Keratinocyte (primary cell): ENCODE data around the gene FNTB. TPM values are rescaled to one million over a fixed set of nuclear protein-coding genes. Genes with fewer than 3 reads are reported as not detected.

Source experiments
- DNase-seq: peaks from one replicate; pipeline ENCODE4 v3.0.0-alpha.2; 2011; ENCODE audit warnings: low read depth, missing footprints, low spot score
- FAIRE-seq: peaks from 2 replicates; lab custom pipeline; 2011; peaks lifted over from hg19 to GRCh38; lab: Jason Lieb, UNC
- H2AFZ ChIP-seq: 2 replicates; pipeline ENCODE4 v1.6.0; 2012; ENCODE audit warnings: low read length, control low read depth, inconsistent platforms; ENCODE audit not compliant: control insufficient read depth
- H3K27ac ChIP-seq: 2 replicates; pipeline ENCODE4 v1.5.1; 2011; ENCODE audit warnings: low read length; ENCODE audit not compliant: control insufficient read depth, insufficient read depth
- H3K27me3 ChIP-seq: 3 replicates; pipeline ENCODE4 v1.6.0; 2011; ENCODE audit warnings: low read length; ENCODE audit not compliant: control insufficient read depth, insufficient read depth; ENCODE audit errors: extremely low read depth
- H3K36me3 ChIP-seq, 2 experiments: 2 replicates in 1 of 2; 3 replicates in 1 of 2; pipeline ENCODE4 v1.5.1; 2011; ENCODE audit warnings: low read length in 2 of 2, mild to moderate bottlenecking in 1 of 2; ENCODE audit not compliant: control insufficient read depth in 2 of 2, insufficient read depth in 2 of 2; ENCODE audit errors: extremely low read depth in 1 of 2
- H3K4me1 ChIP-seq: 3 replicates; pipeline ENCODE4 v1.5.1; 2011; ENCODE audit warnings: low read length; ENCODE audit not compliant: control insufficient read depth, insufficient read depth; ENCODE audit errors: extremely low read depth
- H3K4me2 ChIP-seq: 3 replicates; pipeline ENCODE4 v1.6.0; 2011; ENCODE audit warnings: low read depth, low read length; ENCODE audit not compliant: control insufficient read depth, insufficient read depth; ENCODE audit errors: extremely low read depth
- H3K4me3 ChIP-seq, 3 experiments: fragments of 200-600 bp in 1 of 3; sonication (generic) in 1 of 3; 2 replicates in 2 of 3; 3 replicates in 1 of 3; pipeline ENCODE4 v1.5.1; 2011 to 2016; ENCODE audit warnings: low read length in 3 of 3, mild to moderate bottlenecking in 3 of 3, control low read depth in 2 of 3, inconsistent platforms in 1 of 3, low read depth in 1 of 3, mixed read lengths in 1 of 3, mixed run types in 1 of 3, moderate library complexity in 1 of 3; ENCODE audit not compliant: control insufficient read depth in 2 of 3, insufficient read depth in 2 of 3; ENCODE audit errors: extremely low read depth in 1 of 3
- H3K79me2 ChIP-seq: 2 replicates; pipeline ENCODE4 v1.6.0; 2012; ENCODE audit warnings: low read length; ENCODE audit not compliant: control insufficient read depth, insufficient read depth
- H3K9ac ChIP-seq: 3 replicates; pipeline ENCODE4 v1.6.0; 2011; ENCODE audit warnings: low read length; ENCODE audit not compliant: control insufficient read depth, insufficient read depth; ENCODE audit errors: extremely low read depth
- H3K9me1 ChIP-seq: 3 replicates; pipeline ENCODE4 v1.6.0; 2011; ENCODE audit warnings: low read length; ENCODE audit not compliant: control insufficient read depth, insufficient read depth; ENCODE audit errors: extremely low read depth
- H3K9me3 ChIP-seq: 2 replicates; pipeline ENCODE4 v1.5.1; 2012; ENCODE audit warnings: low read depth, low read length; ENCODE audit not compliant: control insufficient read depth
- H4K20me1 ChIP-seq: 3 replicates; pipeline ENCODE4 v1.6.0; 2011; ENCODE audit warnings: low read length; ENCODE audit not compliant: control insufficient read depth, insufficient read depth; ENCODE audit errors: extremely low read depth
- EZH2 ChIP-seq: IDR thresholded peaks from one replicate; pipeline ENCODE4 v1.6.1; 2012; ENCODE audit warnings: inconsistent platforms, mild to moderate bottlenecking, low read length, moderate library complexity
- dilution Hi-C: fragments of 300-500 bp; cut with MboI; formaldehyde crosslinking; loops from one replicate; pipeline ENCODE4 v1.7.0; 2020; ENCODE audit warnings: low sequenced_read_pairs; ENCODE audit not compliant: extremely low pct_ligation_motif_present
- polyA plus RNA-seq, 5 experiments: library from polyadenylated mRNA; depleted of rRNA in 3 of 5; stranded (reverse) in 3 of 5; stranded (forward) in 1 of 5; unstranded in 1 of 5; fragments of >200 nt; gene quantifications; 1 replicate in 1 of 5; 2 replicates in 3 of 5; 3 replicates in 1 of 5; pipeline versions ENCODE4 v1.2.1 to v1.2.3, GENCODE V29; 2011 to 2012; ENCODE audit warnings: missing spikeins in 2 of 5, low read depth in 1 of 5, low replicate concordance in 1 of 5
- TF ChIP-seq, protein P1 (sequence below), 3 experiments: IDR thresholded peaks in 1 of 3; conservative IDR thresholded peaks in 1 of 3; optimal IDR thresholded peaks in 1 of 3; 2 replicates in 2 of 3; 3 replicates in 1 of 3; pipeline versions ENCODE3 to v1.5.1; 2011; ENCODE audit warnings: low read length in 3 of 3, mild to moderate bottlenecking in 3 of 3, moderate library complexity in 2 of 3, control low read depth in 1 of 3, inconsistent platforms in 1 of 3; ENCODE audit not compliant: insufficient read depth in 2 of 3; ENCODE audit errors: extremely low read depth in 1 of 3

The FNTB gene
- polyA plus RNA-seq, 1 donor (not counting 4 experiments of a cell fraction or from before 2014, with no cell fraction given), result 10.1 TPM

DNA sequence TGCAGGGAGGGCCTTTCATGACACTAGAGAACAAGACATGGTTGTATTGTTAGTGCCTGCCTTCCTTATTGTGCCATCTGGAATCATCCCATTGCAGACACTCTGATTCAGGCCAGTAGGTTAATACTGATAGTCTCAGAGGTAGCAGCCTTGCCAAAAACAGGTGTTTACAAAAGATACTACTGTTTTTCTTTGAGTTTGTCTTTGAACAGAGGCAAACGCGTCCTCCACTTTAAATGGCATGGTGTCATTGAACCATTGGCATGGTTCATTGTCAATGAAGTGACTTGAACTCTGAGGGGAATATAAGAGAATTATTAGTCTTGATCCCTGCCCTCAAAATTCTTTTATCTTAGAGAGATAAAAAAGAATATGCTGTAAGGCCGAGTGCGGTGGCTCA lies 4.2 kb downstream of the FNTB start:
- DNase-seq (no peak), FAIRE-seq (no peak)
- Histone ChIP-seq H3K9me3 (no peaks in the 10 kb centered on the region), H3K27me3 (no peaks in the 10 kb centered on the region), H3K4me3 (no peak overlapping the region), H3K4me2 (no peak overlapping the region), H3K79me2 (peaks cover 28% of the 10 kb centered on the region), H3K4me1 (peaks cover 10% of the 10 kb centered on the region), H3K36me3 (no peaks in the 10 kb centered on the region), H4K20me1 (no peaks in the 10 kb centered on the region), H3K9ac (no peak overlapping the region), H3K9me1 (no peaks in the 10 kb centered on the region), H3K27ac (no peak overlapping the region), H2AFZ (no peak overlapping the region)
- dilution Hi-C loops, result no loop called here
- TF ChIP-seq, protein P1, sequence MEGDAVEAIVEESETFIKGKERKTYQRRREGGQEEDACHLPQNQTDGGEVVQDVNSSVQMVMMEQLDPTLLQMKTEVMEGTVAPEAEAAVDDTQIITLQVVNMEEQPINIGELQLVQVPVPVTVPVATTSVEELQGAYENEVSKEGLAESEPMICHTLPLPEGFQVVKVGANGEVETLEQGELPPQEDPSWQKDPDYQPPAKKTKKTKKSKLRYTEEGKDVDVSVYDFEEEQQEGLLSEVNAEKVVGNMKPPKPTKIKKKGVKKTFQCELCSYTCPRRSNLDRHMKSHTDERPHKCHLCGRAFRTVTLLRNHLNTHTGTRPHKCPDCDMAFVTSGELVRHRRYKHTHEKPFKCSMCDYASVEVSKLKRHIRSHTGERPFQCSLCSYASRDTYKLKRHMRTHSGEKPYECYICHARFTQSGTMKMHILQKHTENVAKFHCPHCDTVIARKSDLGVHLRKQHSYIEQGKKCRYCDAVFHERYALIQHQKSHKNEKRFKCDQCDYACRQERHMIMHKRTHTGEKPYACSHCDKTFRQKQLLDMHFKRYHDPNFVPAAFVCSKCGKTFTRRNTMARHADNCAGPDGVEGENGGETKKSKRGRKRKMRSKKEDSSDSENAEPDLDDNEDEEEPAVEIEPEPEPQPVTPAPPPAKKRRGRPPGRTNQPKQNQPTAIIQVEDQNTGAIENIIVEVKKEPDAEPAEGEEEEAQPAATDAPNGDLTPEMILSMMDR (optimal IDR thresholded peaks at IDR 0.05 in 1 of 3, IDR thresholded peaks at IDR 0.05 in 1 of 3, conservative IDR thresholded peaks at IDR 0.05 in 1 of 3; ENCODE audit: extremely low read depth in 1 of 3, insufficient read depth in 2 of 3, low read length in 3 of 3), result no peak
- no peak for TF ChIP-seq EZH2

GRCh38 chr14:64992328-64992885 lies 5.7 kb downstream of the FNTB start:
- H3K9me1 ChIP-seq, result no peaks in the 10 kb centered on the region
- H3K9me3 ChIP-seq, result no peaks in the 10 kb centered on the region
- H4K20me1 ChIP-seq, result no peaks in the 10 kb centered on the region
- dilution Hi-C loops, result no loop called here
- H3K4me2 ChIP-seq, result no peak overlapping the region
- no peak overlapping the region for H2AFZ ChIP-seq
- no peak overlapping the region for H3K4me3 ChIP-seq
- no peak overlapping the region for H3K27ac ChIP-seq
- FAIRE-seq (no peak), DNase-seq (no peak)
- peaks cover 24% of the 10 kb centered on the region for H3K79me2 ChIP-seq
- no peaks in the 10 kb centered on the region for H3K36me3 ChIP-seq
- H3K9ac ChIP-seq, result no peak overlapping the region
- no peaks in the 10 kb centered on the region for H3K27me3 ChIP-seq
- TF ChIP-seq, protein P1 (optimal IDR thresholded peaks at IDR 0.05 in 1 of 3, IDR thresholded peaks at IDR 0.05 in 1 of 3, conservative IDR thresholded peaks at IDR 0.05 in 1 of 3; ENCODE audit: extremely low read depth in 1 of 3, insufficient read depth in 2 of 3, low read length in 3 of 3), result no peak
- no peak for TF ChIP-seq EZH2
- H3K4me1 ChIP-seq, result peaks cover 10% of the 10 kb centered on the region
